WTC11 (cell line): ENCODE measurements around the gene KIF12. TPM values are rescaled to one million over a fixed set of nuclear protein-coding genes. Genes with fewer than 3 reads are reported as not detected.

Experiments
- ATAC-seq: fragments of 200-7000 bp; cut with Tn5 transposase; 2 replicates; pipeline ENCODE4 v1.10.0; 2021; ENCODE audit warnings: mild to moderate bottlenecking, moderate library complexity
- CTCF ChIA-PET: fragments of 300-600 bp; sonication (Branson Sonifier 250); formaldehyde crosslinking; loops from one replicate; lab custom pipeline; 2021; ENCODE audit warnings: antibody characterized with exemption; lab: Charles Lee
- POLR2A ChIA-PET: fragments of 350-600 bp; sonication (Branson Sonifier 250); formaldehyde crosslinking; loops from one replicate; lab custom pipeline; 2021; ENCODE audit warnings: antibody characterized with exemption; lab: Charles Lee
- DNase-seq: peaks from one replicate; pipeline ENCODE4 v3.0.0; 2021; ENCODE audit warnings: low spot score
- H3K27ac Mint-ChIP-seq: 2 replicates; pipeline ENCODE4 v1.8.0; 2021; ENCODE audit warnings: mixed read lengths
- H3K27me3 Mint-ChIP-seq: 2 replicates; pipeline ENCODE4 v1.8.0; 2021; ENCODE audit warnings: low read depth, mild to moderate bottlenecking, moderate library complexity, mixed read lengths
- H3K36me3 Mint-ChIP-seq: 2 replicates; pipeline ENCODE4 v1.8.0; 2021; ENCODE audit warnings: mixed read lengths
- H3K4me1 Mint-ChIP-seq: 2 replicates; pipeline ENCODE4 v1.8.0; 2022; ENCODE audit warnings: mixed read lengths
- H3K4me3 Mint-ChIP-seq: 2 replicates; pipeline ENCODE4 v1.8.0; 2021; ENCODE audit warnings: mild to moderate bottlenecking, moderate library complexity, mixed read lengths
- H3K9me3 Mint-ChIP-seq: 2 replicates; pipeline ENCODE4 v1.8.0; 2021; ENCODE audit warnings: mixed read lengths
- ARID4B ChIP-seq: sonication (generic); formaldehyde crosslinking; IDR thresholded peaks from 2 replicates; pipeline ENCODE4 v1.8.0; 2023; ENCODE audit warnings: missing genetic modification reagents, mild to moderate bottlenecking, borderline replicate concordance
- ATF2 ChIP-seq: sonication (generic); formaldehyde crosslinking; IDR thresholded peaks from 2 replicates; pipeline ENCODE4 v1.8.1; 2022; ENCODE audit warnings: low read depth, missing genetic modification reagents, borderline replicate concordance
- CTCF ChIP-seq: fragments of 200-600 bp; IDR thresholded peaks from 2 replicates; pipeline ENCODE4 v1.8.0; 2022; ENCODE audit warnings: antibody characterized with exemption
- E2F4 ChIP-seq: sonication (generic); formaldehyde crosslinking; IDR thresholded peaks from 2 replicates; pipeline ENCODE4 v1.8.1; 2022; ENCODE audit warnings: low read depth, mild to moderate bottlenecking, moderate library complexity, missing genetic modification reagents, borderline replicate concordance
- ERG ChIP-seq: fragments of 250-450 bp; sonication (Bioruptor Pico); IDR thresholded peaks from 2 replicates; pipeline ENCODE4 v1.8.0; 2021; ENCODE audit warnings: mild to moderate bottlenecking
- IRF1 ChIP-seq: sonication (generic); formaldehyde crosslinking; IDR thresholded peaks from 2 replicates; pipeline ENCODE4 v1.8.0; 2023; ENCODE audit warnings: missing genetic modification reagents
- KAT7 ChIP-seq: sonication (generic); formaldehyde crosslinking; IDR thresholded peaks from 2 replicates; pipeline ENCODE4 v1.8.1; 2023; ENCODE audit warnings: missing genetic modification reagents, mild to moderate bottlenecking, borderline replicate concordance
- NFE2L1 ChIP-seq: sonication (generic); formaldehyde crosslinking; IDR thresholded peaks from 2 replicates; pipeline ENCODE4 v1.8.1; 2023; ENCODE audit warnings: missing genetic modification reagents
- PRRX2 ChIP-seq: fragments of 250-450 bp; sonication (Bioruptor Pico); IDR thresholded peaks from 2 replicates; pipeline ENCODE4 v1.8.0; 2021; ENCODE audit warnings: mild to moderate bottlenecking
- SMAD3 ChIP-seq: sonication (generic); formaldehyde crosslinking; IDR thresholded peaks from 2 replicates; pipeline ENCODE4 v1.8.0; 2022; ENCODE audit warnings: missing genetic modification reagents, mild to moderate bottlenecking, borderline replicate concordance
- ZNF532 ChIP-seq: fragments of 250-450 bp; sonication (Bioruptor Pico); IDR thresholded peaks from 2 replicates; pipeline ENCODE4 v1.9.0; 2021; ENCODE audit warnings: mild to moderate bottlenecking, borderline replicate concordance
- ZNF671 ChIP-seq: fragments of 250-450 bp; sonication (Bioruptor Pico); IDR thresholded peaks from 2 replicates; pipeline ENCODE4 v1.8.0; 2021; ENCODE audit warnings: mild to moderate bottlenecking
- total RNA-seq: library from RNA; stranded (reverse); gene quantifications from 3 replicates; pipeline ENCODE4 v1.2.3, GENCODE V29; 2021

KIF12 gene
- total RNA-seq, 1 experiment from 2014 or later, result 4.0 TPM

GRCh38 chr9:114069476-114070187 is 29.5 kb downstream of the KIF12 start (continued):
- TF ChIP-seq ZNF532 (CRISPR knock-in tag), result no peak
- TF ChIP-seq IRF1 (CRISPR knock-in tag), result no peak
- TF ChIP-seq ATF2 (CRISPR knock-in tag), result no peak
- TF ChIP-seq PRRX2 (CRISPR knock-in tag), result no peak
- no peak for TF ChIP-seq ERG (CRISPR knock-in tag)
- no peak for TF ChIP-seq E2F4

- DNase-seq (no peak), ATAC-seq (no peak)
- Mint-ChIP-seq H3K27me3 (no peaks in the 10 kb centered on the region; the same call in 1 of the 2 replicates), H3K27ac (no peak overlapping the region), H3K4me1 (no peaks in the 10 kb centered on the region), H3K4me3 (no peak overlapping the region), H3K9me3 (no peaks in the 10 kb centered on the region), H3K36me3 (no peaks in the 10 kb centered on the region)
- POLR2A ChIA-PET, result no interaction called here
- CTCF ChIA-PET, result no interaction called here
- TF ChIP-seq ARID4B, result no peak
- no peak for TF ChIP-seq SMAD3 (CRISPR knock-in tag)
- no peak for TF ChIP-seq KAT7 (CRISPR knock-in tag)
- TF ChIP-seq NFE2L1 (CRISPR knock-in tag), result no peak
- TF ChIP-seq ZNF671 (CRISPR knock-in tag), result no peak
- TF ChIP-seq CTCF, result no peak
These were observed 33.8 kb downstream of the KIF12 start for GRCh38 chr9:114065304-114065703.
